HCT116 (cell line): ENCODE data around the gene PPP1R37. TPM values are rescaled to one million over a fixed set of nuclear protein-coding genes. Genes with fewer than 3 reads are reported as not detected.

ENCODE experiments used
- ATAC-seq: fragments of 200-7000 bp; cut with Tn5 transposase; 2 replicates; pipeline ENCODE4 v1.9.1; 2020; ENCODE audit warnings: mild to moderate bottlenecking, moderate library complexity
- BruUV-seq: library from RNA; stranded (reverse); fragments of 400-500 nt; replicated peaks from 2 replicates; lab custom pipeline; 2021; lab: Mats Ljungman, UMichigan
- CTCF ChIA-PET: fragments of 300-600 bp; sonication (Branson Sonifier 250); formaldehyde crosslinking; loops from one replicate; lab custom pipeline; 2021; ENCODE audit warnings: antibody characterized with exemption; lab: Charles Lee
- POLR2A ChIA-PET: fragments of 300-600, 350-600 bp; sonication (Branson Sonifier 250); formaldehyde crosslinking; loops from one replicate; lab custom pipeline; 2021; ENCODE audit warnings: antibody characterized with exemption; lab: Charles Lee
- RAD21 ChIA-PET, 2 experiments: fragments of 300-600 bp; sonication (Branson Sonifier 250); formaldehyde crosslinking; loops; one replicate each; lab custom pipeline; 2023; ENCODE audit warnings: low total read pairs in 2 of 2; ENCODE audit not compliant: uncharacterized antibody in 2 of 2, unreplicated experiment in 2 of 2, low non-redundant PET in 1 of 2; lab: Charles Lee
- DNase-seq: peaks from one replicate; pipeline ENCODE4 v3.0.0-alpha.2; 2010; ENCODE audit warnings: low read depth, low spot score
- H2AFZ ChIP-seq: fragments of 200-600 bp; shearing (Covaris generic), sonication (generic); 2 replicates; pipeline ENCODE4 v1.6.1; 2017; ENCODE audit warnings: low read depth, mixed run types, mixed read lengths, antibody characterized with exemption, low read length; ENCODE audit not compliant: poor library complexity, severe bottlenecking
- H3K27ac ChIP-seq: 2 replicates; pipeline ENCODE4 v1.5.1; 2012; ENCODE audit warnings: low read depth, low read length
- H3K27me3 ChIP-seq: fragments of 200-600 bp; sonication (generic); 2 replicates; pipeline ENCODE4 v1.6.1; 2016; ENCODE audit warnings: mixed run types, low read length, mixed read lengths; ENCODE audit not compliant: insufficient read depth
- H3K36me3 ChIP-seq, 2 experiments: fragments of 200-500 bp in 1 of 2; fragments of 200-600 bp in 1 of 2; sonication (Bioruptor generic) in 1 of 2; sonication (generic) in 1 of 2; 2 replicates each; pipeline versions ENCODE4 v1.5.1 to v1.6.1; 2014 to 2016; ENCODE audit warnings: low read length in 2 of 2, inconsistent platforms in 1 of 2, mixed read lengths in 1 of 2, mixed run types in 1 of 2; ENCODE audit not compliant: insufficient read depth in 2 of 2, control insufficient read depth in 1 of 2
- H3K4me1 ChIP-seq, 2 experiments: fragments of 200-600 bp in 1 of 2; sonication (generic) in 1 of 2; 2 replicates each; pipeline versions ENCODE4 v1.5.1 to v1.6.1; 2012 to 2017; ENCODE audit warnings: low read length in 2 of 2, inconsistent platforms in 1 of 2, mild to moderate bottlenecking in 1 of 2, mixed read lengths in 1 of 2, mixed run types in 1 of 2, moderate library complexity in 1 of 2; ENCODE audit not compliant: insufficient read depth in 2 of 2, control insufficient read depth in 1 of 2
- H3K4me2 ChIP-seq: fragments of 200-600 bp; sonication (generic); 2 replicates; pipeline ENCODE4 v1.6.1; 2017; ENCODE audit warnings: mixed run types, low read length, mixed read lengths
- H3K4me3 ChIP-seq, 2 experiments: fragments of 200-600 bp in 1 of 2; sonication (generic) in 1 of 2; replicated peaks in 1 of 2; 2 replicates each; pipeline ENCODE4 v1.5.1; 2011 to 2016; ENCODE audit warnings: low read length in 2 of 2, control low read depth in 1 of 2, low read depth in 1 of 2, mild to moderate bottlenecking in 1 of 2, mixed read lengths in 1 of 2, mixed run types in 1 of 2
- H3K79me2 ChIP-seq: fragments of 200-600 bp; sonication (generic); 2 replicates; pipeline ENCODE4 v1.6.1; 2017; ENCODE audit warnings: mild to moderate bottlenecking, mixed run types, low read length, moderate library complexity, mixed read lengths; ENCODE audit not compliant: insufficient read depth
- H3K9ac ChIP-seq: fragments of 200-600 bp; sonication (generic); 2 replicates; pipeline ENCODE4 v1.6.1; 2016; ENCODE audit warnings: low read length, mixed read lengths
- H3K9me2 ChIP-seq: fragments of 200-600 bp; sonication (generic), shearing (Covaris generic); 2 replicates; pipeline ENCODE4 v1.6.1; 2017; ENCODE audit warnings: mixed run types, mild to moderate bottlenecking, moderate library complexity; ENCODE audit not compliant: insufficient read depth
- H3K9me3 ChIP-seq, 2 experiments: fragments of 200-500 bp in 1 of 2; fragments of 200-600 bp in 1 of 2; sonication (Bioruptor generic) in 1 of 2; sonication (generic) in 1 of 2; 2 replicates each; pipeline ENCODE4 v1.6.1; 2014 to 2017; ENCODE audit warnings: low read length in 2 of 2, mixed read lengths in 2 of 2, inconsistent platforms in 1 of 2, low read depth in 1 of 2, mild to moderate bottlenecking in 1 of 2, mixed run types in 1 of 2, moderate library complexity in 1 of 2; ENCODE audit not compliant: control insufficient read depth in 1 of 2, insufficient read depth in 1 of 2
- H4K20me1 ChIP-seq: fragments of 200-600 bp; sonication (generic), shearing (Covaris generic); 2 replicates; pipeline ENCODE4 v1.6.1; 2017; ENCODE audit warnings: mixed run types, mild to moderate bottlenecking, moderate library complexity; ENCODE audit not compliant: insufficient read depth
- ATF3 ChIP-seq: IDR thresholded peaks from 2 replicates; pipeline ENCODE4 v1.6.1; 2012
- CBX3 ChIP-seq: IDR thresholded peaks from 2 replicates; pipeline ENCODE4 v1.6.1; 2012; ENCODE audit warnings: low read depth
- CEBPB ChIP-seq: IDR thresholded peaks from 2 replicates; pipeline ENCODE4 v1.6.1; 2012; ENCODE audit warnings: low read depth
- EGR1 ChIP-seq: IDR thresholded peaks from 2 replicates; pipeline ENCODE4 v1.6.1; 2012; ENCODE audit warnings: low read depth
- ELF1 ChIP-seq: IDR thresholded peaks from 2 replicates; pipeline ENCODE4 v1.6.1; 2012; ENCODE audit warnings: low read depth, borderline replicate concordance
- EZH2 ChIP-seq: fragments of 200-600 bp; sonication (generic); IDR thresholded peaks from 2 replicates; pipeline ENCODE4 v1.6.1; 2017; ENCODE audit warnings: antibody characterized with exemption, mixed run types
- EZH2phosphoT487 ChIP-seq: fragments of 200-600 bp; IDR thresholded peaks from 2 replicates; pipeline ENCODE4 v1.6.1; 2018; ENCODE audit warnings: antibody characterized with exemption, borderline replicate concordance
- FOSL1 ChIP-seq: IDR thresholded peaks from 2 replicates; pipeline ENCODE4 v1.6.1; 2012; ENCODE audit warnings: low read depth
- POLR2AphosphoS5 ChIP-seq: IDR thresholded peaks from 2 replicates; pipeline ENCODE4 v1.6.1; 2011; ENCODE audit warnings: mild to moderate bottlenecking, low read depth, low read length, moderate library complexity
- RAD21 ChIP-seq: IDR thresholded peaks from 2 replicates; pipeline ENCODE4 v1.6.1; 2012; ENCODE audit warnings: low read depth, mild to moderate bottlenecking
- REST ChIP-seq: IDR thresholded peaks from 2 replicates; pipeline ENCODE4 v1.6.1; 2012; ENCODE audit warnings: low read depth
- SIN3A ChIP-seq: IDR thresholded peaks from 2 replicates; pipeline ENCODE4 v1.6.1; 2012; ENCODE audit warnings: low read depth
- SP1 ChIP-seq: IDR thresholded peaks from 2 replicates; pipeline ENCODE4 v1.6.1; 2012; ENCODE audit warnings: low read depth
- SRF ChIP-seq: IDR thresholded peaks from 2 replicates; pipeline ENCODE4 v1.6.1; 2012; ENCODE audit warnings: low read depth
- TCF7L2 ChIP-seq: IDR thresholded peaks from 2 replicates; pipeline ENCODE4 v1.7.0; 2011; ENCODE audit warnings: borderline replicate concordance, inconsistent platforms; ENCODE audit not compliant: insufficient read depth, insufficient read length; ENCODE audit errors: extremely low read depth
- YY1 ChIP-seq: IDR thresholded peaks from 2 replicates; pipeline ENCODE4 v1.6.1; 2011; ENCODE audit warnings: low read length, low read depth, moderate library complexity, mild to moderate bottlenecking; ENCODE audit not compliant: insufficient replicate concordance; ENCODE audit errors: extremely low read depth
- ZBTB33 ChIP-seq: IDR thresholded peaks from 2 replicates; pipeline ENCODE4 v1.6.1; 2011; ENCODE audit warnings: mild to moderate bottlenecking, low read length, moderate library complexity; ENCODE audit not compliant: insufficient replicate concordance; ENCODE audit errors: extremely low read depth
- ZFX ChIP-seq: fragments of 450-650 bp; IDR thresholded peaks from 2 replicates; pipeline ENCODE4 v1.6.1; 2017
- ZNF274 ChIP-seq: fragments of 200-500 bp; sonication (Bioruptor generic); IDR thresholded peaks from 2 replicates; pipeline ENCODE4 v1.6.1; 2014; ENCODE audit warnings: mild to moderate bottlenecking, low read depth, low read length, inconsistent platforms
- intact Hi-C: fragments of 100-400 bp; cut with micrococcal nuclease; formaldehyde crosslinking; loops from 2 replicates; pipeline ENCODE4 v1.10.0; 2022
- total RNA-seq: library from RNA; stranded (reverse); gene quantifications from one replicate; pipeline ENCODE4 v1.2.1, GENCODE V29; 2021; ENCODE audit not compliant: unreplicated experiment

Gene PPP1R37
- total RNA-seq, 1 experiment from 2014 or later = 32.7 TPM

- TF ChIP-seq CBX3 (no peak), EZH2phosphoT487 (no peak), ZBTB33 (no peak), ZNF274 (no peak), FOSL1 (no peak), TCF7L2 (no peak), YY1 (no peak), ATF3 (no peak), EZH2 (no peak), ELF1 (no peak), RAD21 (no peak), SRF (no peak), SIN3A (no peak), REST (no peak), POLR2AphosphoS5 (no peak), ZFX (no peak), CEBPB (no peak), EGR1 (no peak), SP1 (no peak)
- RAD21 ChIA-PET = no interaction called here
Observed at GRCh38 chr19:45107621-45108150, 14.7 kb downstream of the PPP1R37 start.

More at GRCh38 chr19:45107621-45108150, 14.7 kb downstream of the PPP1R37 start:
- no peak overlapping the region for H3K4me3 ChIP-seq
- intact Hi-C loops = no loop called here
- DNase-seq (no peak), ATAC-seq (no peak)
- BruUV-seq = no TSS peak
- no peaks in the 10 kb centered on the region for H3K9me3 ChIP-seq
- H3K27me3 ChIP-seq = no peaks in the 10 kb centered on the region
- H3K4me2 ChIP-seq = no peak overlapping the region
- H4K20me1 ChIP-seq = 0 out of 2 replicates have a peak, but pooled peaks cover 4% of the 10 kb centered on the region
- CTCF ChIA-PET = interaction anchor here (0.7 kb wide), 1 partner anchor 203 kb away, joined by 3 read pairs; no protein-coding TSS in a partner anchor
- H2AFZ ChIP-seq = no peak overlapping the region
- H3K27ac ChIP-seq = no peak overlapping the region
- peaks cover 0 to 4% of the 10 kb centered on the region in 2 experiments; a peak in 1 of 4 replicates for H3K4me1 ChIP-seq
- no peak overlapping the region for H3K9ac ChIP-seq
- no peaks in the 10 kb centered on the region for H3K36me3 ChIP-seq
- no peaks in the 10 kb centered on the region for H3K9me2 ChIP-seq
- POLR2A ChIA-PET = no interaction called here
- H3K79me2 ChIP-seq = peaks cover 88% of the 10 kb centered on the region
